ENCODE results near the gene NIPA2.

DNA sequence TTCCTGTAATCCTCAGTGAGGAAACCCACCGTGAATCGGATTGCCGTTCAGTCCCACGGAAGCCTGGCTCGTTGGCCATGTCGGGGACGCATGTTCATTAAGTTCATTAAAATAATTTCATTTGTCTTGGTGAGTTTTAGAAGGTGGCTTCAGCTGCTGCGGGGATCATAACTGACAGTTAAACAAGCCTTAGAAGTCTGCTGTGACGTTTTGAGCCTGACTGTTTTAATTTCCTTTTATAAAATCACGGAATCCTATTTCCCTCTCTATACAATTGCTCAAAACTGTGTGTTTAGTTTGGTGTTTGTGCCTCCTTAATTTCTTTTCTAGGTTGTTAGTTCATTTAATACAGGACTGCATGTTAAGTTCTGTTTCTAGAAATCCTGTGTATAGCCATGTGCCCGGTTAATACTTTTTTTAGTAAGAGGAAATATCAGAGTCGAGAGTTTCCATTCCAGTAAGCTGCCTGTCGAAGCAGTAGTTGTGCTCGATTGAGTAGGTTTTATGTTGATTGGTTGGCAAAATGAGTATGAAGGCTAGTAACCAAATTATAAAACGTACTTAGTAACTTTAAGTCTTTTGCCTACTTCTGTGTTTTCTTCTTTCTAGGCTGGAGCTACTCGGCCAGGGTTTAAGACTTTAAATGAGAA, 705 bp downstream of the NIPA2 start:
- TF ChIP-seq, protein P1, sequence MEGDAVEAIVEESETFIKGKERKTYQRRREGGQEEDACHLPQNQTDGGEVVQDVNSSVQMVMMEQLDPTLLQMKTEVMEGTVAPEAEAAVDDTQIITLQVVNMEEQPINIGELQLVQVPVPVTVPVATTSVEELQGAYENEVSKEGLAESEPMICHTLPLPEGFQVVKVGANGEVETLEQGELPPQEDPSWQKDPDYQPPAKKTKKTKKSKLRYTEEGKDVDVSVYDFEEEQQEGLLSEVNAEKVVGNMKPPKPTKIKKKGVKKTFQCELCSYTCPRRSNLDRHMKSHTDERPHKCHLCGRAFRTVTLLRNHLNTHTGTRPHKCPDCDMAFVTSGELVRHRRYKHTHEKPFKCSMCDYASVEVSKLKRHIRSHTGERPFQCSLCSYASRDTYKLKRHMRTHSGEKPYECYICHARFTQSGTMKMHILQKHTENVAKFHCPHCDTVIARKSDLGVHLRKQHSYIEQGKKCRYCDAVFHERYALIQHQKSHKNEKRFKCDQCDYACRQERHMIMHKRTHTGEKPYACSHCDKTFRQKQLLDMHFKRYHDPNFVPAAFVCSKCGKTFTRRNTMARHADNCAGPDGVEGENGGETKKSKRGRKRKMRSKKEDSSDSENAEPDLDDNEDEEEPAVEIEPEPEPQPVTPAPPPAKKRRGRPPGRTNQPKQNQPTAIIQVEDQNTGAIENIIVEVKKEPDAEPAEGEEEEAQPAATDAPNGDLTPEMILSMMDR (IDR thresholded peaks at IDR 0.05; ENCODE audit: low read depth, low read length, poor library complexity, severe bottlenecking) = no peak
- TF ChIP-seq EZH2phosphoT487 (IDR thresholded peaks at IDR 0.05; ENCODE audit: borderline replicate concordance, low read length) = no peak

Measured in DOHH2 (cell line).